ENCODE measurements around the gene NELL2.

The NELL2 gene

GRCh38 chr12:44550377-44550776, 325.7 kb downstream of the NELL2 start:
- TF ChIP-seq JUND (IDR thresholded peaks at IDR 0.05; ENCODE audit: low read depth), result no peak
- no peak for DNase-seq (ENCODE audit: low read depth in 1 of 2, low spot score in 1 of 2)
- in situ Hi-C loops (cut with HindIII; ENCODE audit: low pct_unique_long_range_greater_than_20kb, low sequenced_read_pairs), result no loop called here

- in situ Hi-C loops (cut with HindIII; ENCODE audit: low pct_unique_long_range_greater_than_20kb, low sequenced_read_pairs), result no loop called here
- TF ChIP-seq JUND (IDR thresholded peaks at IDR 0.05; ENCODE audit: low read depth), result no peak
- no peak for DNase-seq (ENCODE audit: low read depth in 1 of 2, low spot score in 1 of 2)
Measured at GRCh38 chr12:44546060-44546459, 330.1 kb downstream of the NELL2 start.

- no peak for TF ChIP-seq JUND (IDR thresholded peaks at IDR 0.05; ENCODE audit: low read depth)
- no peak for DNase-seq (ENCODE audit: low read depth in 1 of 2, low spot score in 1 of 2)
- in situ Hi-C loops (cut with HindIII; ENCODE audit: low pct_unique_long_range_greater_than_20kb, low sequenced_read_pairs), result no loop called here
Measured at GRCh38 chr12:44544018-44544417, 332.1 kb downstream of the NELL2 start.

- in situ Hi-C loops (cut with HindIII; ENCODE audit: low pct_unique_long_range_greater_than_20kb, low sequenced_read_pairs), result no loop called here
- no peak for TF ChIP-seq JUND (IDR thresholded peaks at IDR 0.05; ENCODE audit: low read depth)
- DNase-seq (ENCODE audit: low read depth in 1 of 2, low spot score in 1 of 2), result no peak
Measured at GRCh38 chr12:44542716-44543115, 333.4 kb downstream of the NELL2 start.

GRCh38 chr12:44537354-44537753, 338.8 kb downstream of the NELL2 start:
- TF ChIP-seq JUND (IDR thresholded peaks at IDR 0.05; ENCODE audit: low read depth), result no peak
- in situ Hi-C loops (cut with HindIII; ENCODE audit: low pct_unique_long_range_greater_than_20kb, low sequenced_read_pairs), result no loop called here
- no peak for DNase-seq (ENCODE audit: low read depth in 1 of 2, low spot score in 1 of 2)

GRCh38 chr12:44532940-44533339, 343.2 kb downstream of the NELL2 start:
- TF ChIP-seq JUND (IDR thresholded peaks at IDR 0.05; ENCODE audit: low read depth), result no peak
- in situ Hi-C loops (cut with HindIII; ENCODE audit: low pct_unique_long_range_greater_than_20kb, low sequenced_read_pairs), result no loop called here
- DNase-seq (ENCODE audit: low read depth in 1 of 2, low spot score in 1 of 2), result no peak

GRCh38 chr12:44531320-44531971, 344.7 kb downstream of the NELL2 start:
- in situ Hi-C loops (cut with HindIII; ENCODE audit: low pct_unique_long_range_greater_than_20kb, low sequenced_read_pairs), result no loop called here

GRCh38 chr12:44526655-44527182, 349.4 kb downstream of the NELL2 start:
- in situ Hi-C loops (cut with HindIII; ENCODE audit: low pct_unique_long_range_greater_than_20kb, low sequenced_read_pairs), result no loop called here
- DNase-seq (ENCODE audit: low read depth in 1 of 2, low spot score in 1 of 2), result no peak
- no peak for TF ChIP-seq JUND (IDR thresholded peaks at IDR 0.05; ENCODE audit: low read depth)

More at GRCh38 chr12:44531320-44531971, 344.7 kb downstream of the NELL2 start:
- TF ChIP-seq JUND (IDR thresholded peaks at IDR 0.05; ENCODE audit: low read depth), result no peak
- DNase-seq (ENCODE audit: low read depth in 1 of 2, low spot score in 1 of 2), result no peak

- DNase-seq (ENCODE audit: low read depth in 1 of 2, low spot score in 1 of 2), result peak; percentile 45 to 81
- in situ Hi-C loops (cut with HindIII; ENCODE audit: low pct_unique_long_range_greater_than_20kb, low sequenced_read_pairs), result no loop called here
- no peak for TF ChIP-seq JUND (IDR thresholded peaks at IDR 0.05; ENCODE audit: low read depth)
Measured at GRCh38 chr12:44525806-44526654, 350.1 kb downstream of the NELL2 start.

GRCh38 chr12:44523828-44524227, 352.3 kb downstream of the NELL2 start:
- in situ Hi-C loops (cut with HindIII; ENCODE audit: low pct_unique_long_range_greater_than_20kb, low sequenced_read_pairs), result no loop called here

GRCh38 chr12:44521702-44522101, 354.4 kb downstream of the NELL2 start:
- in situ Hi-C loops (cut with HindIII; ENCODE audit: low pct_unique_long_range_greater_than_20kb, low sequenced_read_pairs), result no loop called here
- DNase-seq (ENCODE audit: low read depth in 1 of 2, low spot score in 1 of 2), result no peak
- TF ChIP-seq JUND (IDR thresholded peaks at IDR 0.05; ENCODE audit: low read depth), result no peak

More at GRCh38 chr12:44523828-44524227, 352.3 kb downstream of the NELL2 start:
- no peak for TF ChIP-seq JUND (IDR thresholded peaks at IDR 0.05; ENCODE audit: low read depth)
- no peak for DNase-seq (ENCODE audit: low read depth in 1 of 2, low spot score in 1 of 2)

GRCh38 chr12:44519931-44520330, 356.2 kb downstream of the NELL2 start:
- TF ChIP-seq JUND (IDR thresholded peaks at IDR 0.05; ENCODE audit: low read depth), result no peak
- in situ Hi-C loops (cut with HindIII; ENCODE audit: low pct_unique_long_range_greater_than_20kb, low sequenced_read_pairs), result no loop called here
- DNase-seq (ENCODE audit: low read depth in 1 of 2, low spot score in 1 of 2), result no peak

GRCh38 chr12:44511289-44511688, 364.8 kb downstream of the NELL2 start:
- in situ Hi-C loops (cut with HindIII; ENCODE audit: low pct_unique_long_range_greater_than_20kb, low sequenced_read_pairs), result no loop called here

More at GRCh38 chr12:44511289-44511688, 364.8 kb downstream of the NELL2 start:
- DNase-seq (ENCODE audit: low read depth in 1 of 2, low spot score in 1 of 2), result no peak
- no peak for TF ChIP-seq JUND (IDR thresholded peaks at IDR 0.05; ENCODE audit: low read depth)

All from T47D (cell line).